PC-9 (cell line): ENCODE data around the gene KRTAP3-3.
"Not testable (repeated sequence)": the region's sequence is repeated elsewhere in the genome, so short reads cannot be mapped to it uniquely, and the experiment has no call there.

ENCODE experiments used
- EZH2 ChIP-seq: fragments of 200-600 bp; sonication (generic); IDR thresholded peaks from 2 replicates; pipeline ENCODE4 v1.8.0; 2017; ENCODE audit warnings: antibody characterized with exemption, low read depth
- TF ChIP-seq, protein P1 (sequence below): fragments of 200-600 bp; sonication (generic); conservative IDR thresholded peaks from 2 replicates; pipeline ENCODE4 v1.6.1; 2017; ENCODE audit warnings: mixed run types, antibody characterized with exemption, mild to moderate bottlenecking, moderate library complexity

- TF ChIP-seq, protein P1, sequence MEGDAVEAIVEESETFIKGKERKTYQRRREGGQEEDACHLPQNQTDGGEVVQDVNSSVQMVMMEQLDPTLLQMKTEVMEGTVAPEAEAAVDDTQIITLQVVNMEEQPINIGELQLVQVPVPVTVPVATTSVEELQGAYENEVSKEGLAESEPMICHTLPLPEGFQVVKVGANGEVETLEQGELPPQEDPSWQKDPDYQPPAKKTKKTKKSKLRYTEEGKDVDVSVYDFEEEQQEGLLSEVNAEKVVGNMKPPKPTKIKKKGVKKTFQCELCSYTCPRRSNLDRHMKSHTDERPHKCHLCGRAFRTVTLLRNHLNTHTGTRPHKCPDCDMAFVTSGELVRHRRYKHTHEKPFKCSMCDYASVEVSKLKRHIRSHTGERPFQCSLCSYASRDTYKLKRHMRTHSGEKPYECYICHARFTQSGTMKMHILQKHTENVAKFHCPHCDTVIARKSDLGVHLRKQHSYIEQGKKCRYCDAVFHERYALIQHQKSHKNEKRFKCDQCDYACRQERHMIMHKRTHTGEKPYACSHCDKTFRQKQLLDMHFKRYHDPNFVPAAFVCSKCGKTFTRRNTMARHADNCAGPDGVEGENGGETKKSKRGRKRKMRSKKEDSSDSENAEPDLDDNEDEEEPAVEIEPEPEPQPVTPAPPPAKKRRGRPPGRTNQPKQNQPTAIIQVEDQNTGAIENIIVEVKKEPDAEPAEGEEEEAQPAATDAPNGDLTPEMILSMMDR = not testable (repeated sequence)
- not testable (repeated sequence) for TF ChIP-seq EZH2
These were observed 47.0 kb upstream of the KRTAP3-3 start, which contains the start of gene KRTAP1-1 for GRCh38 chr17:41040783-41041571.
